Measurements from ENCODE around the gene DNAJC5. TPM values are rescaled to one million over a fixed set of nuclear protein-coding genes. Genes with fewer than 3 reads are reported as not detected.

The DNAJC5 gene
- total RNA-seq, 1 experiment from 2014 or later, result 44.9 TPM

DNA sequence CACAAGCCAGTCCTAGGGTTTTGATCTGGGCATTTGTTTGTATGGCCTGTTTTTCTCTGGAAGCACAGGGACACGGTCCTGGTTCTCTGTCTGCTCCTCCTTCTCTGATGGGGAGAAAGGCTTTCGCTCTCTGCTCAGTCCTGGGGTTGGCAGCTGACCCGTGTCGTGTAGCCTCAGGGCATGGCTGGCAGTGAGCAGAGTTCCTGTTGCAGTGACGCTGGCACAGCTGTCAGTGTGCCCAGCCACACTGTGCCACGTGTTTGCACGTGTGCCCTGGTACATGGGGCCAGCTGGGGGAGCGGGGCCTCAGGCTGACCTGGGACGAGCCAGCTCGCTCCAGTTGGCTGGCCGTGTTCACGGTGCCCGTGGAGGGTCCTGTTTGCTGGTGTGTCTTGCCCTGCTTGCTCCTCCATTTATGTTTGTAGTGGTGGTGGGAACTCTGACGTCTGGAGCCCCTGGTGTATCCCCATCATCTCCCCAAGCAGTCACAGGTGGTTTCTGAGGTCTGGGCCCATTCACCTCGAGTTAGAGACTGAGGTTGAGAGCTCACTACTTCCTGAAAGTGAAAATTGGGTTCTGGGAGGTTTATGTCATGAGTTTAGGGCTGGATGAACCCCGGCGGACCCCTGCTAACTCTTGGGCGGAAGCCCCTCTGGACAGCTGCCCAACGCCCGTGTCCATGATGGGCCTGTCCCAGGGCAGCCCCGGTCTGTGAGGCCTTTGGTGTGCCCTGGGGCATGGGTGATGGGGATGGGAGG is 10.2 kb upstream of the DNAJC5 start:
- DNase-seq (ENCODE audit: low spot score), result no peak
- TF ChIP-seq EZH2 (IDR thresholded peaks at IDR 0.05; ENCODE audit: borderline replicate concordance, low read depth, low read length, poor library complexity, severe bottlenecking) (no peak), CTCF (conservative IDR thresholded peaks at IDR 0.05; ENCODE audit: low read depth, low read length) (no peak)
- no peak overlapping the region for H3K4me3 ChIP-seq (ENCODE audit: low read depth, low read length, poor library complexity, severe bottlenecking)
- H3K27ac ChIP-seq (ENCODE audit: low read depth, low read length, poor library complexity, severe bottlenecking), result no peak overlapping the region
- no peaks in the 10 kb centered on the region for H3K9me3 ChIP-seq (ENCODE audit: low read depth, low read length, poor library complexity, severe bottlenecking)
- ChIA-PET POLR2A (ENCODE audit: low non-redundant PET) (interaction anchor here (0.6 kb wide), 1 partner anchor 15 kb away, joined by 3 read pairs; no protein-coding TSS in a partner anchor), CTCF (no interaction called here)
- no peaks in the 10 kb centered on the region for H3K4me1 ChIP-seq (ENCODE audit: insufficient read depth, low read length, poor library complexity, severe bottlenecking)
- H3K36me3 ChIP-seq (ENCODE audit: insufficient read depth, low read length, poor library complexity, severe bottlenecking), result peaks cover 12% of the 10 kb centered on the region
- BruUV-seq (replicated peaks), result no TSS peak
- no peaks in the 10 kb centered on the region for H3K27me3 ChIP-seq (replicated peaks; ENCODE audit: insufficient read depth, low read depth, low read length, poor library complexity)
- intact Hi-C loops (cut with micrococcal nuclease; ENCODE audit: unreplicated experiment), result no loop called here

GRCh38 chr20:63885264-63886053 is 9.5 kb upstream of the DNAJC5 start:
- no TSS peak for BruUV-seq (replicated peaks)
- Histone ChIP-seq H3K27me3 (replicated peaks; ENCODE audit: insufficient read depth, low read depth, low read length, poor library complexity) (no peaks in the 10 kb centered on the region), H3K36me3 (ENCODE audit: insufficient read depth, low read length, poor library complexity, severe bottlenecking) (peaks cover 17% of the 10 kb centered on the region), H3K4me1 (ENCODE audit: insufficient read depth, low read length, poor library complexity, severe bottlenecking) (no peaks in the 10 kb centered on the region), H3K27ac (ENCODE audit: low read depth, low read length, poor library complexity, severe bottlenecking) (no peak overlapping the region), H3K9me3 (ENCODE audit: low read depth, low read length, poor library complexity, severe bottlenecking) (no peaks in the 10 kb centered on the region), H3K4me3 (ENCODE audit: low read depth, low read length, poor library complexity, severe bottlenecking) (no peak overlapping the region)
- CTCF ChIA-PET, result no interaction called here
- intact Hi-C loops (cut with micrococcal nuclease; ENCODE audit: unreplicated experiment), result no loop called here
- POLR2A ChIA-PET (ENCODE audit: low non-redundant PET), result no interaction called here
- TF ChIP-seq CTCF (conservative IDR thresholded peaks at IDR 0.05; ENCODE audit: low read depth, low read length) (no peak), EZH2 (IDR thresholded peaks at IDR 0.05; ENCODE audit: borderline replicate concordance, low read depth, low read length, poor library complexity, severe bottlenecking) (no peak)
- DNase-seq (ENCODE audit: low spot score), result no peak

DNA sequence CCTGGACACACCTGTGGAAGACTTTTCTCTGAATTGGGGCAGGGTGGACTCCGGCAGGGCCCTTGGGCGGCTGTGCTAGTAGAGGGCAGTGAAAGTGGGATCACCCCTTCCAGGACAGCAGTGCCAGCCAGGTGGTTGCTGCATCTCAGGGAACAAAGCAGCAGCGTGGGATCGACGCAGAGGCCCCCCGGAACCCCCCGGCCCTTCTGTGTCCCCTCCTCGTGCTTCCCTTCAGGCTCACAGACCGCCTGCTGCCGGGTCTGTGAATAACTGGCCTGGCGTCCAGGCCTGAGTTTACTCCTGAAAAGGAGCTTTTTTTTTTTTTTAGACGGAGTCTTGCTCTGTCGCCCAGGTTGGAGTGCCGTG is 8.9 kb upstream of the DNAJC5 start:
- no peak overlapping the region for H3K4me3 ChIP-seq (ENCODE audit: low read depth, low read length, poor library complexity, severe bottlenecking)
- DNase-seq (ENCODE audit: low spot score), result no peak
- intact Hi-C loops (cut with micrococcal nuclease; ENCODE audit: unreplicated experiment), result no loop called here
- H3K27me3 ChIP-seq (replicated peaks; ENCODE audit: insufficient read depth, low read depth, low read length, poor library complexity), result no peaks in the 10 kb centered on the region
- H3K36me3 ChIP-seq (ENCODE audit: insufficient read depth, low read length, poor library complexity, severe bottlenecking), result peaks cover 22% of the 10 kb centered on the region
- no TSS peak for BruUV-seq (replicated peaks)
- H3K27ac ChIP-seq (ENCODE audit: low read depth, low read length, poor library complexity, severe bottlenecking), result no peak overlapping the region
- ChIA-PET CTCF (no interaction called here), POLR2A (ENCODE audit: low non-redundant PET) (no interaction called here)
- no peaks in the 10 kb centered on the region for H3K9me3 ChIP-seq (ENCODE audit: low read depth, low read length, poor library complexity, severe bottlenecking)
- no peak for TF ChIP-seq CTCF (conservative IDR thresholded peaks at IDR 0.05; ENCODE audit: low read depth, low read length)
- no peak for TF ChIP-seq EZH2 (IDR thresholded peaks at IDR 0.05; ENCODE audit: borderline replicate concordance, low read depth, low read length, poor library complexity, severe bottlenecking)
- no peaks in the 10 kb centered on the region for H3K4me1 ChIP-seq (ENCODE audit: insufficient read depth, low read length, poor library complexity, severe bottlenecking)

Measured in A673 (cell line).